K562 (cell line): ENCODE results near the gene LRRC7. TPM values are rescaled to one million over a fixed set of nuclear protein-coding genes. Genes with fewer than 3 reads are reported as not detected.

Source experiments
- ATAC-seq: fragments of 200-7000 bp; cut with Tn5 transposase; 3 replicates; pipeline ENCODE4 v1.9.1; 2020; ENCODE audit warnings: moderate library complexity
- BruUV-seq: library from RNA; stranded (reverse); fragments of 400-500 nt; replicated peaks from 2 replicates; lab custom pipeline; 2021; lab: Mats Ljungman, UMichigan
- CTCF ChIA-PET: fragments of 300-600 bp; formaldehyde crosslinking; extraction: SDS; loops from one replicate; lab custom pipeline; 2021; ENCODE audit warnings: low intra/inter-chr PET ratio; lab: Yijun Ruan, JAX
- POLR2A ChIA-PET: fragments of 300-600, 350-650 bp; sonication (Branson Sonifier 250); formaldehyde crosslinking; extraction: SDS; loops from one replicate; lab custom pipeline; 2021; ENCODE audit warnings: antibody characterized with exemption, inconsistent platforms; lab: Yijun Ruan, JAX
- DNase-seq, 4 experiments: peaks; one replicate each; pipeline versions ENCODE4 v3.0.0 to v3.0.0-alpha.2; 2011 to 2018; ENCODE audit warnings: low spot score in 3 of 4, mixed read lengths in 3 of 4; ENCODE audit errors: extremely low read depth in 1 of 4
- FAIRE-seq: peaks from 2 replicates; lab custom pipeline; 2011; peaks lifted over from hg19 to GRCh38; lab: Jason Lieb, UNC
- H2AFZ ChIP-seq: 2 replicates; pipeline ENCODE4 v1.6.0; 2011; ENCODE audit warnings: low read depth, low read length, control low read depth, inconsistent platforms
- H3K27ac ChIP-seq: fragments of 200-600 bp; 3 replicates; pipeline ENCODE4 v1.8.0; 2011; ENCODE audit warnings: low read depth, mild to moderate bottlenecking, control low read depth, inconsistent platforms, low read length, moderate library complexity, mixed read lengths; ENCODE audit errors: extremely low read depth
- H3K27me3 ChIP-seq, 2 experiments: fragments of 300-600 bp in 1 of 2; 2 replicates in 1 of 2; 3 replicates in 1 of 2; pipeline versions ENCODE4 v1.6.0 to v1.8.0; 2011; ENCODE audit warnings: inconsistent platforms in 2 of 2, low read length in 2 of 2, mild to moderate bottlenecking in 1 of 2, mixed read lengths in 1 of 2, moderate library complexity in 1 of 2; ENCODE audit not compliant: control insufficient read depth in 2 of 2, insufficient read depth in 2 of 2
- H3K36me3 ChIP-seq: fragments of 300-600 bp; 3 replicates; pipeline ENCODE4 v1.8.0; 2011; ENCODE audit warnings: mild to moderate bottlenecking, low read length, inconsistent platforms; ENCODE audit not compliant: control insufficient read depth, insufficient read depth
- H3K4me1 ChIP-seq, 2 experiments: fragments of 200-600 bp in 1 of 2; replicated peaks in 1 of 2; 2 replicates in 1 of 2; 3 replicates in 1 of 2; pipeline versions ENCODE4 v1.5.1 to v1.8.0; 2011; ENCODE audit warnings: inconsistent platforms in 2 of 2, low read length in 2 of 2, mild to moderate bottlenecking in 1 of 2, mixed read lengths in 1 of 2, moderate library complexity in 1 of 2; ENCODE audit not compliant: control insufficient read depth in 2 of 2, insufficient read depth in 2 of 2
- H3K4me2 ChIP-seq: 2 replicates; pipeline ENCODE4 v1.6.1; 2011; ENCODE audit warnings: low read length, control low read depth, inconsistent platforms, mixed read lengths; ENCODE audit not compliant: insufficient read depth
- H3K4me3 ChIP-seq: fragments of 200-600 bp; sonication (generic), shearing (Covaris generic); 2 replicates; pipeline ENCODE4 v1.5.1; 2016; ENCODE audit warnings: control low read depth, inconsistent platforms
- H3K79me2 ChIP-seq: fragments of 200-600 bp; 3 replicates; pipeline ENCODE4 v1.8.0; 2011; ENCODE audit warnings: low read length, inconsistent platforms; ENCODE audit not compliant: control insufficient read depth, insufficient read depth
- H3K9ac ChIP-seq, 2 experiments: 2 replicates each; pipeline versions ENCODE4 v1.6.0 to v1.6.1; 2011; ENCODE audit warnings: low read depth in 2 of 2, low read length in 2 of 2, control low read depth in 1 of 2, inconsistent platforms in 1 of 2, mild to moderate bottlenecking in 1 of 2, mixed read lengths in 1 of 2; ENCODE audit not compliant: insufficient read depth in 1 of 2
- H3K9me1 ChIP-seq: one replicate; pipeline ENCODE4 v1.6.0; 2011; ENCODE audit warnings: inconsistent platforms, mild to moderate bottlenecking, low read length, moderate library complexity; ENCODE audit not compliant: control insufficient read depth, insufficient read depth
- H3K9me3 ChIP-seq: replicated peaks from 2 replicates; pipeline ENCODE4 v1.5.1; 2011; ENCODE audit warnings: low read depth, low read length, inconsistent platforms; ENCODE audit not compliant: control insufficient read depth, insufficient read depth
- H4K20me1 ChIP-seq: replicated peaks from 2 replicates; pipeline ENCODE4 v1.6.1; 2011; ENCODE audit warnings: low read length, inconsistent platforms, mixed read lengths; ENCODE audit not compliant: control insufficient read depth, insufficient read depth
- ARID2 ChIP-seq: fragments of 450-650 bp; IDR thresholded peaks from 2 replicates; pipeline ENCODE4 v1.6.1; 2017; ENCODE audit warnings: antibody characterized with exemption, mild to moderate bottlenecking
- ASH1L ChIP-seq: fragments of 450-650 bp; IDR thresholded peaks from 2 replicates; pipeline ENCODE4 v1.6.1; 2018; ENCODE audit warnings: borderline replicate concordance, mild to moderate bottlenecking, low read depth; ENCODE audit not compliant: partially characterized antibody
- CCAR2 ChIP-seq: fragments of 200-400 bp; formaldehyde crosslinking; IDR thresholded peaks from 2 replicates; pipeline ENCODE4 v1.6.1; 2017; ENCODE audit warnings: mild to moderate bottlenecking, low read depth, low read length
- HDAC1 ChIP-seq, 2 experiments: fragments of 450-650 bp; IDR thresholded peaks; 2 replicates each; pipeline ENCODE4 v1.6.1; 2016 to 2017; ENCODE audit warnings: inconsistent platforms in 1 of 2, mild to moderate bottlenecking in 1 of 2, moderate library complexity in 1 of 2
- HES1 ChIP-seq: fragments of 450-650 bp; IDR thresholded peaks from 2 replicates; pipeline ENCODE4 v1.6.1; 2016; ENCODE audit warnings: low read depth, mild to moderate bottlenecking, moderate library complexity
- KDM4B ChIP-seq, 2 experiments: fragments of 450-650 bp in 1 of 2; sonication (generic) in 1 of 2; IDR thresholded peaks; 2 replicates each; pipeline ENCODE4 v1.6.1; 2016 to 2017; ENCODE audit warnings: borderline replicate concordance in 2 of 2, antibody characterized with exemption in 1 of 2, low read depth in 1 of 2, mild to moderate bottlenecking in 1 of 2
- MYNN ChIP-seq, 2 experiments: sonication (generic); formaldehyde crosslinking in 1 of 2; IDR thresholded peaks; 2 replicates each; pipeline versions ENCODE4 v1.5.0 to v1.6.1; 2016 to 2020; ENCODE audit warnings: antibody characterized with exemption in 1 of 2, missing genetic modification reagents in 1 of 2
- NCOA6 ChIP-seq: fragments of 450-650 bp; IDR thresholded peaks from 2 replicates; pipeline ENCODE4 v1.6.1; 2017; ENCODE audit warnings: mild to moderate bottlenecking
- NONO ChIP-seq, 2 experiments: fragments of 200-400 bp in 1 of 2; fragments of 450-650 bp in 1 of 2; formaldehyde crosslinking in 1 of 2; IDR thresholded peaks; 2 replicates each; pipeline ENCODE4 v1.6.1; 2017; ENCODE audit warnings: low read depth in 2 of 2, mild to moderate bottlenecking in 2 of 2, moderate library complexity in 2 of 2, low read length in 1 of 2
- NR3C1 ChIP-seq: sonication (generic); formaldehyde crosslinking; IDR thresholded peaks from 2 replicates; pipeline ENCODE4 v1.8.1; 2022; ENCODE audit warnings: missing genetic modification reagents
- PREB ChIP-seq: sonication (generic); formaldehyde crosslinking; IDR thresholded peaks from 2 replicates; pipeline ENCODE4 v1.8.1; 2023; ENCODE audit warnings: mild to moderate bottlenecking, missing genetic modification reagents
- TCFL5 ChIP-seq: fragments of 250-450 bp; sonication (Bioruptor Pico); conservative IDR thresholded peaks from 2 replicates; pipeline ENCODE4 v1.6.1; 2021; ENCODE audit warnings: mild to moderate bottlenecking, moderate library complexity, matching md5 sums
- U2AF1 ChIP-seq: fragments of 200-400 bp; formaldehyde crosslinking; optimal IDR thresholded peaks from 2 replicates; pipeline ENCODE3; 2017; ENCODE audit warnings: mild to moderate bottlenecking, low read depth, low read length, moderate library complexity
- ZBTB26 ChIP-seq: fragments of 450-650 bp; formaldehyde crosslinking; IDR thresholded peaks from 2 replicates; pipeline ENCODE4 v1.4.0; 2022; ENCODE audit warnings: missing genetic modification characterization
- ZBTB33 ChIP-seq: sonication (generic); formaldehyde crosslinking; IDR thresholded peaks from 2 replicates; pipeline ENCODE4 v1.8.1; 2023; ENCODE audit warnings: mild to moderate bottlenecking, missing genetic modification reagents
- ZNF354B ChIP-seq: fragments of 250-450 bp; sonication (Bioruptor Pico); IDR thresholded peaks from 2 replicates; pipeline ENCODE4 v1.4.0; 2020
- ZNF57 ChIP-seq: fragments of 450-650 bp; formaldehyde crosslinking; IDR thresholded peaks from 2 replicates; pipeline ENCODE4 v1.4.0; 2020; ENCODE audit warnings: mild to moderate bottlenecking, moderate library complexity
- ZNF707 ChIP-seq: fragments of 250-450 bp; sonication (Bioruptor Pico); conservative IDR thresholded peaks from 2 replicates; pipeline ENCODE4 v1.8.0; 2022; ENCODE audit warnings: inconsistent platforms, mild to moderate bottlenecking, moderate library complexity
- WGBS: fragments of 100-300 bp; shearing (Covaris generic); methylation state at CpG from one replicate; pipeline ENCODE4 v1.1.6; 2016; ENCODE audit warnings: low coverage, mixed read lengths; ENCODE audit not compliant: insufficient coverage; ENCODE audit errors: missing lambda C conversion rate; 5-methylcytosine and 5-hydroxymethylcytosine counted together
- in situ Hi-C: fragments of 300-500 bp; cut with MboI; formaldehyde crosslinking; loops from 4 replicates; pipeline ENCODE4 v1.15.0; 2018; ENCODE audit warnings: inconsistent platforms, mixed read lengths
- intact Hi-C: fragments of 100-400 bp; cut with micrococcal nuclease; formaldehyde crosslinking; loops from 2 replicates; pipeline ENCODE4 v1.14.2; 2022
- polyA plus RNA-seq, 8 experiments: library from polyadenylated mRNA; depleted of rRNA in 4 of 8; stranded (reverse) in 5 of 8; unstranded in 3 of 8; fragments of >200 nt; fragmentation: Nextera tagmentation in 2 of 8; fragmentation: Illumina TruSeq in 1 of 8; extraction: Ambion mirVana in 2 of 8; extraction: Trizol in 1 of 8; gene quantifications; 2 replicates each; pipeline versions ENCODE4 v1.2.1 to v1.2.3, GENCODE V29; 2011 to 2014; ENCODE audit warnings: inconsistent platforms in 1 of 8, missing spikeins in 1 of 8
- total RNA-seq, 7 experiments: library from RNA; depleted of rRNA in 6 of 7; stranded (reverse); fragments of >200 nt in 6 of 7; fragmentation: Illumina TruSeq in 2 of 7; extraction: Trizol in 2 of 7; gene quantifications; 2 replicates each; pipeline versions ENCODE4 v1.2.1 to v1.2.3, GENCODE V29; 2011 to 2021; ENCODE audit warnings: low replicate concordance in 1 of 7

LRRC7 gene
- total and polyA plus RNA-seq, 9 of the 15 experiments (the other 6 are each of a cell fraction or from before 2014, with no cell fraction given), result 0.09 to 0.94 (median 0.49) TPM

- H3K9ac ChIP-seq, result no peak overlapping the region
- H3K79me2 ChIP-seq, result no peaks in the 10 kb centered on the region
- intact Hi-C loops, result no loop called here
- H2AFZ ChIP-seq, result no peak overlapping the region
- ChIA-PET CTCF (no interaction called here), POLR2A (no interaction called here)
- BruUV-seq, result no TSS peak
- H3K4me2 ChIP-seq, result no peak overlapping the region
- no peak overlapping the region for H3K4me3 ChIP-seq
- no peaks in the 10 kb centered on the region; the same call in 1 of the 2 replicates for H3K9me3 ChIP-seq
- WGBS, result 43% methylated on average over 3 of the region's 3 CpGs
- FAIRE-seq (no peak), ATAC-seq (no peak), DNase-seq (no peak)
- H3K4me1 ChIP-seq, result no peaks in the 10 kb centered on the region; a peak in 1 of 5 replicates
- H4K20me1 ChIP-seq, result no peaks in the 10 kb centered on the region
- H3K36me3 ChIP-seq, result no peaks in the 10 kb centered on the region
- no peaks in the 10 kb centered on the region for H3K27me3 ChIP-seq
- in situ Hi-C loops, result no loop called here
- H3K9me1 ChIP-seq, result no peaks in the 10 kb centered on the region
- TF ChIP-seq PREB (CRISPR knock-in tag), result no peak
- no peak for TF ChIP-seq ASH1L
- no peak for TF ChIP-seq MYNN (IDR thresholded peaks at IDR 0.05)
- no peak for TF ChIP-seq MYNN (CRISPR knock-in tag; IDR thresholded peaks at IDR 0.05)
- no peak for TF ChIP-seq HES1
- TF ChIP-seq CCAR2, result no peak
- TF ChIP-seq NCOA6, result no peak
- no peak for TF ChIP-seq TCFL5 (CRISPR knock-in tag)
- TF ChIP-seq U2AF1, result no peak
- no peak for TF ChIP-seq ZNF57 (CRISPR knock-in tag)
- TF ChIP-seq ARID2, result no peak
- no peak for TF ChIP-seq ZNF707 (CRISPR knock-in tag)
- no peak for TF ChIP-seq NONO (IDR thresholded peaks at IDR 0.05; ENCODE audit: low read depth in 2 of 2, low read length in 1 of 2)
- no peak for TF ChIP-seq NR3C1 (CRISPR knock-in tag)
- TF ChIP-seq ZNF354B (CRISPR knock-in tag), result no peak
- no peak for TF ChIP-seq ZBTB26
- no peak for TF ChIP-seq HDAC1 (IDR thresholded peaks at IDR 0.05)
- no peak for TF ChIP-seq KDM4B (IDR thresholded peaks at IDR 0.05; ENCODE audit: borderline replicate concordance in 2 of 2, low read depth in 1 of 2)
- no peak for TF ChIP-seq ZBTB33 (CRISPR knock-in tag)
- no peak overlapping the region for H3K27ac ChIP-seq
These were observed 45.7 kb downstream of the LRRC7 start for GRCh38 chr1:69613414-69613813.
